HG03196 (cell line): ENCODE measurements around the gene NMRAL1.

Source experiments
- ATAC-seq: cut with Tn5 transposase; IDR thresholded peaks from one replicate; pipeline ENCODE4 v1.9.1; 2021; ENCODE audit not compliant: unreplicated experiment

The NMRAL1 gene

GRCh38 chr16:4474192-4474961 lies at the start of gene NMRAL1:
Gene NMRAL1 (minus strand): TSS chr16:4474625. CDS start chr16:4474132, 493 bp downstream.
- ATAC-seq, result peak; percentile 51

DNA sequence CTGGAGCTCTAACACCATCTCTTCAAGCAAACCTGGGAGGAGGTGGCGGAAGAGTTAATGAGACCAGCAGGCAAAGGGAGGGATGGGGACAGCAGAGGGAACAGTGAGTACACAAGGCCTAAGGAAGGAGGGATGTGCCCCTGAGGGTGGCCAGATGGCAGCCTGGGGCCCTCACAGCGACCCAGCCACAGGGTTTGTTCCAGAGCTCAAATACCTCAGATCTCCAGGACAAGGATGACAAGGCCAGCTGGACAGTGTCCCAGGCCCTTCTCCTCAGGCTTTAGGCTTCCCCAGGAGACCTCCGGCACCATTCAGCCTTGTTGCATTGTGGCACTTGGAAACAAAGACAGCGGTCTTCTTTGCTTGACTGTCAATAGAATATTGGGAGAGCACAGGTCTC lies 49.3 kb upstream of the NMRAL1 start:
- ATAC-seq, result no peak

- no peak for ATAC-seq
Observed at GRCh38 chr16:4522051-4522581, 47.7 kb upstream of the NMRAL1 start.

DNA sequence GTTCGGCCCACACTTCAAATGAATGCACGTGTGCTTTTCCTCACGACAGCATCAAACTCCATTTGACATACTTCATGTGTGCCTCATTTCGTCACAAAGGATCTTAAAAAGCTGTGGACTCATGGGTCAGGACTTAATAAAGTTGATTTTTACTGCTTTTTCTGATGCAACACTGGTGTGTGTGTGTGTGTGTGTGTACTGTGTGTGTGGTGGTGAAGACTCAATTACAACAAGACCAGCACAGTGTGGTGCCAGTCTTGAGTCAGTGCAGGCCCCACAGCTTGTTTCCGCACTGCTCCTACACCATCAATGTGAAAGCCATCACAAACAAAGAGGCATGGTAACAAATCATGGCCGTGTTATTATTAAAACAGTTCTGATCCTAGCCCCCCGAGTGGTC lies 46.5 kb upstream of the NMRAL1 start:
- no peak for ATAC-seq

GRCh38 chr16:4519274-4520058 lies 45.0 kb upstream of the NMRAL1 start:
- ATAC-seq, result no peak

- no peak for ATAC-seq
Observed at GRCh38 chr16:4517812-4518680, 43.6 kb upstream of the NMRAL1 start.

DNA sequence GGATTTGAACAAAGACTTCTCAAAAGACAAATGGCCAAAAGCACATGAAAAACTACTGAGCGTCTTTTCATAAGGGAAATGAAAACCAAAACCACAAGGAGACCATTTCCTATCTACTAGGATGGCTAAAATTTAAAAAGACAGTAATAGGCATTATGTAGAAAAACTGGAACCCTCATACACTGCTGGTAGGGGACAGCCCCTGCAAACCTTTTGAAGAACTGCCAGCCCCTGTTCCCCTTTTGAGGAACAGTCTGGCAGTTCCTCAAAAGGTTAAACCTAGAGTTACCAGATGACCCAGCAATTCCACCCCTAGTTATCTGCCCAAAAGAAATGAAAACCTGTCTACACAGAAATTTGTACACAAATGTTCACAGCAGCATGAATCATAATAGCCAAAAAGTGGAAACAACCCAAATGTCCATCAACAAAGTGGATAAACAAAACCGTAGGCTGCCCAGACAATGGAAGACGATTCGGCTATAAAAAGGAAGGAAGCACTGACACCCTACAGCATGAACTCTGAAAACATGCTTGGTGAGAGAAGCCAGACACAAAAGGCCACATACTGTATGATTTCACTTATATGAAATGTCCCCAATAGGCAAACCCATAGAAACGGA lies 41.3 kb upstream of the NMRAL1 start:
- ATAC-seq, result no peak

GRCh38 chr16:4514606-4515005 lies 40.2 kb upstream of the NMRAL1 start:
- ATAC-seq, result no peak

- ATAC-seq, result no peak
Observed at GRCh38 chr16:4513881-4514280, 39.5 kb upstream of the NMRAL1 start.

DNA sequence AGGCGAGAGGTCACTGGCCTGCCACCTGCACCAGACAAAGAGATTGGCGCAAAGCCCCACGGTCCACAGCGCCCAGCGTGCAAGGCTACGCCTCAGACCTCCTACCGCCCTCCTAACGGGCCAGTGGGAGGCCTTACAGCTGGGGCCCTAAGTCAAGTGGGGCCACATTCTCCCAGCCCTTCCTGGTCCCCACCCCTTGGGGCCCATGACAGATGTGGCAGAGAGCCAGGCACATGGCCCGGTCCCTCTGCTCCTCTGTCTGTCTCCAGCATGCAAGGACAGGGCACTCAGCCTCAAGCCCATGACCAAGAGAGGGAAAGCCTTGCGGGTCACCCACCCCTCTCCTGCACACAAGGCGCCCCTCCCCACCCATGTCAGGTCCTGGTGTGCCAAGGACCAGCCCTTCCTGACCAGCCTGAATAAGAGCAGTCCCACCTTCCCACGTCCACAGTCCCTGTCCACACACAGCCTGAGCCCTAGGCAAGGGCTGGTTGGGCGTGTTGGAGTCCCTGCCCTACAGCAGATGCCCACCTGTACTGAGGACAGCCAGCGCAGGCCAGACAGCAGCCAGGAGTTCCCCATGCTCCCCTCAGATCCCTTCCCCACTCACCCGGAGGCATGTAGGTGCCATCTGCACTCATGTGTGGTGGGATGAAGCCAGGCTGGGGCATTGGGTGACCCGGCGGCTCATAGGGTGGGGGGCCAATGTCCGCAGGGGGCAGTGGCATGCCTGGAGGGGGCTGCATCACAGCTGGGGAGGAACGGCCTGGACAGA lies 38.8 kb upstream of the NMRAL1 start:
- ATAC-seq, result no peak

DNA sequence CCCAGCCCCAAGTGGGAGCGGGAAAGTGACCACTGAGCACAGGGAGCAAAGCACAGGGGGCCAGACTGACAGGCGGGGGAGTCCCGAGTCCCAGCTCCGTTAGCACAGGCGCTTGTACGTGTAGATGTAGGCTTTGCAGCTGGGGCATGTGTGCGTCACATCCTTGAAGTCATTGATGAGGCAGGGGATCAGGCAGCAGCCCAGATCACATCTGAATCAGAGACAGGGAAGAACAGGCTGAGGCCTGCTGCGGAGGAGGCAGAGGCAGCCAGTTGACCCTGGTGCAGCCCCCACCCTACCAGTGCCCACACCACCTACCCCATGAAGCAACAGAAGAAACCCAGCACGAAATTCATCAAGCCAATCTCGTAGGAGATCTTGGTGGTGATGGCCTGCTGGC lies 38.0 kb upstream of the NMRAL1 start:
- ATAC-seq, result no peak

DNA sequence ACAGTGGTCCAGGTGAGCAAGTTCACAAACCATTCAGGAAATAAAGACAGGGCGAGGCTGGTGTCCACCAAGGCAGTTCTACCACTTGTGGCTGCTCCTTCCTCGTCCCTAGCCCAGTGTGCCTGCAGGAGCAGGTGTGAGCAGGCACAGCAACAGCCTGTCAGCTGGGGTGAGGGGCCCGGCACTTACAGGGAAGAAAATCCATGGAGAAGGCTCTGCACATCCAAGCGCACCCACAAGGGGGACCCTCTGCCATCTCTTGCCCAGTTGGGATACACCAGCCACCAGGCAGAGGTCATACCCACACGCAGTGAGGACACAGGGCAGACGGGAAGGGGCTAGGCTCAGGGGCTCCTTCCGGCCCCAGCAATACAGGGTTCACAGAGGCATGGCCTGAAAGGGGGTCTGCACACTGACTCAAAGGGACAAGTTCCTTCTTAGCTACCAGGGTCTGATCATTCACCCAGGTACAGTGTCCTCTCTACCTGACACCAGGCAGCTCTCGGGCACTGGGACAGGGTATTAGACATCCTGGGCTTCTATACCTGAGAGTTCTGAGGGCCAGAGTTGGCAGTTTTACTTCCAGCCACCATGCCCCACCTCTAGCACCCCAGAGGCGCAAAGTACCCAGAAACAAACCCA lies 37.1 kb upstream of the NMRAL1 start:
- no peak for ATAC-seq

DNA sequence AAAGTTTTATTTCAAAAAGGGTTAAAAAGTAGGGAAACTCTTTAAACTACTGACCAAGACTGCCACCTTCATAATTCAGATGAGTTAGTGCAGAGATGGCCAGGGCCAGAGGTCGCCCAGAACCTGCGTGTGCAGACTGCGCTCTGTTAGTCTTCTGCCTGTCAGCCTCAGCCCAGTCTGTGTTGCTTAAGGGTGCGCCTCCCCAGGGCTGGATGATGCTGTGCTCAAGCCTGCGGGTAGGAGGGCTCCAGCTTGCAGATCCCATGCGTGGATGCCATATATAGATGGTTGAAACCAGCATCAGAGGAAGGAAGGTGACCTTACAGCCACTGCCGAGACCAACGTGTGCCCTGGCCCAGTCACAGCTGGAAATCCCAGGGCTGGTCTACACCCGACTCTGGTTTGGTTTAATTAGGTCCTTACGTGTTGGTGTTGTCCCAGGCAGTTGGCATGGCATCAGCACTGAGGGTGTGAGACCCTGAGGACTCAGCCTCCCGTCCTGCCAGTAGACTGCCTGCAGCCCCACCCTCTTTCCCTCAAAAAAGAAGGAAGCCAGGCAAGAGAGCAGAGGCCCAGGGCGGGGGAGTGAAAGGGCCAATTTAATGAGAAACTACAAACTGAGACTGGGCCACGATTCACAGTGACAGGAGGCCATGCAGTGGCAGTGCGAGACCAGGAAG lies 36.5 kb upstream of the NMRAL1 start:
- no peak for ATAC-seq

DNA sequence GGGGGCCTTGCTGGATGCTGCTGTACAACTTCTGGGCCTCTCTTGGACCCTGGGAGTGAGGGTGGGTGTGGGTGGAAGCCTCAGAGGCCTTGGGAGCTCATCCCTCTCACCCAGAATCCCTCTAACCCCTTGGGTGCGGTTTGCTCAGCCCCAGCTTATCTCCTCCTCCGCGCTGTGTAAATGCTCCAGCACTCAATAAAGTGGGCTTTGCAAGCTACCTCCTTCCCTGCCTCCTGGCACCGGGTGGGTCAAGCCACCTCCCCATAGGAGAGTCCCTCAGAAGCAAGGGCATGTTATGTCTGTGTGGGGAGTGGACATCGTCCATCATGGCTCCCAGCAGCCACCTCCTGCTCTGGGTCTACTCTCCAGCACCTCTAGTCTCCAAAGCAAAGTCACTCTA lies 35.7 kb upstream of the NMRAL1 start:
- no peak for ATAC-seq

- no peak for ATAC-seq
Observed at GRCh38 chr16:4509420-4509819, 35.0 kb upstream of the NMRAL1 start.

DNA sequence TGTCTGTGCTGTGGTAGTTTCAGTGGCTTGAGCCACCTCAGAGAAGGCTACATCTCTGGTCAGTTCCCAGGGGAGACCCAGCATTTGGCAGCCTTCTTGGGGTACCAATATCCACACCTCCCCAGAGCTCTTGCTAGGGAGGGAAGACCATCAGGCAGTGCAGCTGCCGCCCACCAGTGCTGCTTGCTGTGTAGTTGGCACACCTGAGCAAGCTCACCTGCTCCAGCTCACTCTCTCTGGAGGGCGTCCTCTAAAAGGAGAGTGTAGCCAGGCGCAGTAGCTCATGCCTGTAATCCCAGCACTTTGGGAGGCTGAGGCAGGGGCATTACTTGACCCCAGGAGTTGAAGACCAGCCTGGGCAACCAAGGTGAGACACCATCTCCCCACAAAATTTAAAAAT lies 34.4 kb upstream of the NMRAL1 start:
- no peak for ATAC-seq

- no peak for ATAC-seq
Observed at GRCh38 chr16:4507588-4508345, 33.3 kb upstream of the NMRAL1 start.

GRCh38 chr16:4506450-4506849 lies 32.0 kb upstream of the NMRAL1 start:
- ATAC-seq, result no peak
